Psoas muscle (tissue), 8 donors: Measurements from ENCODE around the gene MDN1. TPM values are rescaled to one million over a fixed set of nuclear protein-coding genes. Genes with fewer than 3 reads are reported as not detected.

ENCODE experiments used
- ATAC-seq, 4 donors: fragments of 200-7000 bp; cut with Tn5 transposase; one replicate each; pipeline ENCODE4 v1.9.1; 2020; ENCODE audit warnings: moderate library complexity in 3 of 4, mild to moderate bottlenecking in 2 of 4
- DNase-seq, 2 donors: peaks; one replicate each; pipeline ENCODE4 v3.0.0-alpha.2; 2020
- H3K27ac ChIP-seq: fragments of 200-600 bp; one replicate; pipeline ENCODE4 v1.8.0; 2022
- H3K27me3 ChIP-seq, 3 donors: fragments of 200-600 bp in 1 of 3; one replicate each; pipeline versions ENCODE4 v1.6.1 to v1.8.0; 2013 to 2022; ENCODE audit warnings: low read length in 2 of 3, mild to moderate bottlenecking in 2 of 3, moderate library complexity in 1 of 3; ENCODE audit not compliant: insufficient read depth in 3 of 3
- H3K36me3 ChIP-seq, 2 donors: fragments of 200-600 bp in 1 of 2; one replicate each; pipeline versions ENCODE4 v1.6.1 to v1.8.0; 2013 to 2022; ENCODE audit warnings: low read depth in 1 of 2, mild to moderate bottlenecking in 1 of 2, moderate library complexity in 1 of 2; ENCODE audit not compliant: insufficient read depth in 1 of 2
- H3K4me1 ChIP-seq: fragments of 200-600 bp; one replicate; pipeline ENCODE4 v1.8.0; 2022
- H3K4me3 ChIP-seq: fragments of 200-600 bp; one replicate; pipeline ENCODE4 v1.8.0; 2022; ENCODE audit warnings: mild to moderate bottlenecking
- H3K9me3 ChIP-seq: fragments of 200-600 bp; one replicate; pipeline ENCODE4 v1.8.0; 2022
- WGBS, 3 donors: extraction: QIAGEN DNeasy Blood & Tissue Kit; methylation state at CpG; one replicate each; pipeline versions ENCODE4 v1.1.6 to v1.1.7; 2013; 5-methylcytosine and 5-hydroxymethylcytosine counted together
- intact Hi-C, 2 donors: fragments of 100-400 bp; cut with DNase I; formaldehyde crosslinking; loops; one replicate each; pipeline versions ENCODE4 v1.11.0 to v1.14.2; 2022
- polyA plus RNA-seq, 3 donors: library from polyadenylated mRNA; stranded (reverse); fragments of 200-250 nt; gene quantifications; one replicate each; pipeline ENCODE4 v1.2.3, GENCODE V29; 2013
- total RNA-seq, 4 donors: library from RNA; stranded (reverse); fragmentation: NEBNext Ultra II Directional in 2 of 4; extraction: Animal tissue kit (Norgen Biotek cat#: 25700) in 2 of 4; gene quantifications; one replicate each; pipeline versions ENCODE4 v1.2.1 to v1.2.4, GENCODE V29; 2021 to 2023
- TF ChIP-seq, protein P1 (sequence below): fragments of 200-600 bp; IDR thresholded peaks from one replicate; pipeline ENCODE4 v1.8.0; 2022; ENCODE audit warnings: antibody characterized with exemption
- donor health status: healthy with polysubstance abuse.
- donor health status: DM: no; HTN: no; CAD: no; lungs with moderate emphysema.
- donor health status: Bipolar disorder and iron deficiency.
- donor health status: healthy.
- donor health status: DM: yes; HTN: yes; CAD: no.
- donor health status: DM: no; HTN: no; CAD: no.
- donor health status: DM: no; HTN: no; CAD: no.
- donor health status: DM: yes; HTN: yes; CAD: no.

MDN1 gene
- total and polyA plus RNA-seq, 7 donors = 7.5 to 27.2 (median 14.6) TPM

DNA sequence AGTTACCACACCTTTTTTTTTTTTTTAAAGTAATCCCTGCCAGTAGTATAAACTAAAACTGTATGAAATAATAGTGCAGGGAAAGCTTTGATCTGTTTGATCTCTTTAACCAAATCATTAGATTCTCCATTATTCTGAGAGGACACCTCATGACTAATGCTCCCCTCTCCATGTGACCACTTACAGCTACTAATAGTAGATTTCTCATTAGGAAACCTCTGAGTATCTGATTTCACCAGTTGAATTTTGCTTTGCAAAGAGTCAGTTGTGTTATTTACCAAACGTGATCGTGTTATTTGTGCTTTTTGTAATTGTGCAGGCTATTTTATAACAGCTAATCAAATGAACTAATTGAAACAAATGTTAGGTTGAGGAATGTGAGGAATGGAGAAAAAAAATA lies 22.6 kb upstream of the MDN1 start:
- no peaks in the 10 kb centered on the region for H3K9me3 ChIP-seq
- peak; percentile 53 to 74 (median 58) for ATAC-seq

DNA sequence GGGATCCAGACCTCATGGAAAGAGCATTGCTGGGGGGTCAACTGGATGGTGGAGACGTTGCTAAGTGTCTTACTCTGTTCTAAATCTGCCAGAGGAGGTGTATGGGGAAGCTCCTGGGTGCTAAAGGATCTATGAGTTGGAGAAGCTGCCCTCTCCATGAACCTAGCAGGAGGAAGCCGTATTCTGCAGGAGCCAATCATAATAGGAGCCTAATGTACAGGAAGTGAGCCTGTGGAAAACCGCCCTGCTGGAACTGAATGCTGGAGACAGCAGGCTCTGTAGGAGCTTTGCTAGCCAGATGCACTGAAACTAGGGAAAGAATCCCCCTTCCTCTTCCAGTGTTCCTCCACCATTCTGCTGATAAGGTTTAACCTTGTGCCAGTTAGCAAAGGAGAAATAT lies 20.9 kb upstream of the MDN1 start:
- DNase-seq = no peak
- 58 to 71% (median 70%) methylated on average over 3 of the region's 3 CpGs for WGBS, 3 donors
- no peaks in the 10 kb centered on the region for H3K27me3 ChIP-seq
- H3K36me3 ChIP-seq = peaks cover 0 to 7% of the 10 kb centered on the region in 2 donors
- H3K4me1 ChIP-seq = peaks cover 22% of the 10 kb centered on the region
- TF ChIP-seq, protein P1, sequence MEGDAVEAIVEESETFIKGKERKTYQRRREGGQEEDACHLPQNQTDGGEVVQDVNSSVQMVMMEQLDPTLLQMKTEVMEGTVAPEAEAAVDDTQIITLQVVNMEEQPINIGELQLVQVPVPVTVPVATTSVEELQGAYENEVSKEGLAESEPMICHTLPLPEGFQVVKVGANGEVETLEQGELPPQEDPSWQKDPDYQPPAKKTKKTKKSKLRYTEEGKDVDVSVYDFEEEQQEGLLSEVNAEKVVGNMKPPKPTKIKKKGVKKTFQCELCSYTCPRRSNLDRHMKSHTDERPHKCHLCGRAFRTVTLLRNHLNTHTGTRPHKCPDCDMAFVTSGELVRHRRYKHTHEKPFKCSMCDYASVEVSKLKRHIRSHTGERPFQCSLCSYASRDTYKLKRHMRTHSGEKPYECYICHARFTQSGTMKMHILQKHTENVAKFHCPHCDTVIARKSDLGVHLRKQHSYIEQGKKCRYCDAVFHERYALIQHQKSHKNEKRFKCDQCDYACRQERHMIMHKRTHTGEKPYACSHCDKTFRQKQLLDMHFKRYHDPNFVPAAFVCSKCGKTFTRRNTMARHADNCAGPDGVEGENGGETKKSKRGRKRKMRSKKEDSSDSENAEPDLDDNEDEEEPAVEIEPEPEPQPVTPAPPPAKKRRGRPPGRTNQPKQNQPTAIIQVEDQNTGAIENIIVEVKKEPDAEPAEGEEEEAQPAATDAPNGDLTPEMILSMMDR = no peak
- ATAC-seq = peak in 1 of 4 donors; percentile 28
- H3K27ac ChIP-seq = peak overlapping the region; percentile 23
- no peaks in the 10 kb centered on the region for H3K9me3 ChIP-seq
- intact Hi-C loops = no loop called here
- no peak overlapping the region for H3K4me3 ChIP-seq

More for the DNA sequence above, 22.6 kb upstream of the MDN1 start:
- H3K36me3 ChIP-seq = peaks cover 3 to 18% of the 10 kb centered on the region in 2 donors
- 49 to 88% (median 59%) methylated on average over 2 of the region's 2 CpGs for WGBS, 3 donors
- no peak overlapping the region for H3K4me3 ChIP-seq
- DNase-seq = no peak
- no peak overlapping the region for H3K27ac ChIP-seq
- peaks cover 22% of the 10 kb centered on the region for H3K4me1 ChIP-seq
- no peaks in the 10 kb centered on the region for H3K27me3 ChIP-seq
- intact Hi-C loops = no loop called here
- TF ChIP-seq, protein P1 = no peak

DNA sequence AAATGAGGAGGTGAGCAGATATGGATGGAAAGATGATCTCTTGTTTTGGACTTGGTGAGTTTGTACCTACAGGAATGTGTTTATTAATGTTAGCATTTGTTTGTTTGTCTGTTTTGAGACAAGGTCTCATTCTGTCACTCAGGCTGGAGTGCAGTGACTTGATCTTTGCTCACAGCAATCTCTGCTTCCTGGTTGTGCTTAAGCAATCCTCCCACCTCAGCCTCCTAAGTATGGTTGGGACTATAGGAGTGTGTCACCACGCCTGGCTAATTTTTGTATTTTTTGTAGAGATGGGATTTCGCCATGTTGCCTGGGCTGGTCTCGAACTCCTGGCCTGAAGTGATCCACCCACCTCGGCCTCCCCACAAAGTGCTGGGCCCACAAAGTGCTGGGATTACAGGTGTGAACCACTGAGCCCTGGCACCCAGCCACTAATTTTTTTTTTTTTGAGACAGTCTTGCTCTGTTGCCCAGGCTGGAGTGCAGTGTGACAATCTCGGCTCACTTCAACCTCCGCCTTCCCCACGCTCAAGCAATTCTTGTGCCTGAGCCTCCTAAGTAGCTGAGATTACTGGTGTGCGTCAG lies 17.1 kb upstream of the MDN1 start:
- no peaks in the 10 kb centered on the region for H3K9me3 ChIP-seq
- no peaks in the 10 kb centered on the region for H3K27me3 ChIP-seq
- H3K4me3 ChIP-seq = no peak overlapping the region
- peaks cover 1% of the 10 kb centered on the region for H3K4me1 ChIP-seq
- ATAC-seq (no peak), DNase-seq (no peak)
- peaks cover 0 to 29% of the 10 kb centered on the region in 2 donors for H3K36me3 ChIP-seq
- intact Hi-C loops = no loop called here
- TF ChIP-seq, protein P1 = no peak
- 95 to 97% (median 97%) methylated on average over 8 of the region's 8 CpGs for WGBS, 3 donors
- no peak overlapping the region for H3K27ac ChIP-seq

DNA sequence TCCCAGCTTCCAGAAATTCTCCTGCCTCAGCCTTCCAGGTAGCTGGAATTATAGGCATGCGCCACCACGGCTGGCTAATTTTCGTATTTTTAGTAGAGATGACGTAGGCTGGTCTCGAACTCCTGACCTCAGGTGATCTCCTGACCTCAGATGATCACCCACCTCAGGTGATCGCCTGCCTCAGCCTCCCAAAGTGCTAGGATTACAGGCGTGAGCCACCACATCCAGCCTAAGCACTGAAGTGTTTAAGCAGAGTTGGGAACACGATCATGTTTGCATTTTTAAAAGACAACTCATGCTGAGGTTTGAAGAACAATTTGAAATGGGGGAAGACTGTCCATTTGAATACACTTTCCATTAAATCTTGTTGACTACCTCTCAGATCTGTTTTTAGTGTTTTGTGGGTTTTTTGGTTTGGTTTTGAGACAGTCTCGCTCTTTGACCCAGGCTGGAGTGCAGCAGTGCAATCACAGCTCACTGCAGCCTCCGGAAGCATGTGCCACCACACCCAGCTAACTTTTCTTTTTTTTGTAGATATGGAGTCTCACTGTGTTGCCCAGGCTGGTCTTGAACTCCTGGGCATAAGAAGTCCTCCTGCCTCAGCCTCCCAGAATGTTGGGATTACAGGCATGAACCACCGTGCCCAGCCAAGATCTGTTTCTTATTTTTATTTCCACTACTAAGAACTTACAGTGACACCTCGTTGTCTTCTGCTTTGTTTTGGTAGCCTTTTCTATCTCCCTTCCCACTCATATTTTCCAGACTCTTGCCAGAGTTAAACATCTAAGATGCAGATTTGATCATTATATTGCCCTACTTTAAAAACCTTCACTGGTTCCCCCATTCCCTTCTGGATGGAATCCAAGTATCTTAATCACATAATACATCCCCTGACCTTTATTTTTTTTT lies 15.5 kb upstream of the MDN1 start:
- WGBS, 3 donors = 85 to 89% (median 88%) methylated on average over 12 of the region's 12 CpGs
- Histone ChIP-seq H3K9me3 (no peaks in the 10 kb centered on the region), H3K4me1 (peaks cover 7% of the 10 kb centered on the region), H3K36me3 (peaks cover 0 to 35% of the 10 kb centered on the region in 2 donors), H3K27ac (no peak overlapping the region), H3K27me3 (no peaks in the 10 kb centered on the region), H3K4me3 (no peak overlapping the region)
- ATAC-seq (no peak), DNase-seq (no peak)
- TF ChIP-seq, protein P1 = no peak
- intact Hi-C loops = no loop called here
